Fibroblast of lung (primary cell): ENCODE data around the gene MICAL1.

Experiments
- CTCF ChIP-seq, 2 donors: IDR thresholded peaks in 1 of 2; conservative IDR thresholded peaks in 1 of 2; 1 replicate in 1 of 2; 2 replicates in 1 of 2; pipeline ENCODE4 v1.5.1; 2011 to 2012; ENCODE audit warnings: low read length in 2 of 2, control low read depth in 1 of 2, inconsistent platforms in 1 of 2, low read depth in 1 of 2, mild to moderate bottlenecking in 1 of 2
- EZH2 ChIP-seq: IDR thresholded peaks from 2 replicates; pipeline ENCODE4 v1.5.1; 2012; ENCODE audit warnings: low read length, control low read depth, mild to moderate bottlenecking; ENCODE audit errors: missing control alignments

GRCh38 chr6:109503327-109504224 is 48.0 kb upstream of the MICAL1 start:
- TF ChIP-seq CTCF (conservative IDR thresholded peaks at IDR 0.05 in 1 of 2, IDR thresholded peaks at IDR 0.05 in 1 of 2; ENCODE audit: low read depth in 1 of 2, low read length in 2 of 2) (no peak), EZH2 (no peak)
